HG03432 (cell line): ENCODE measurements around the gene NSD1.
"Not testable (repeated sequence)": the region's sequence is repeated elsewhere in the genome, so short reads cannot be mapped to it uniquely, and the experiment has no call there.

ENCODE experiments used
- ATAC-seq: cut with Tn5 transposase; IDR thresholded peaks from one replicate; pipeline ENCODE4 v1.9.1; 2021; ENCODE audit warnings: mild to moderate bottlenecking, moderate library complexity; ENCODE audit not compliant: unreplicated experiment

NSD1 gene

GRCh38 chr5:177325868-177326381 is 192.4 kb downstream of the NSD1 start:
- ATAC-seq = no peak

GRCh38 chr5:177327539-177328522 is 194.3 kb downstream of the NSD1 start:
- no peak for ATAC-seq

- no peak for ATAC-seq
Measured at GRCh38 chr5:177328545-177329231, 195.1 kb downstream of the NSD1 start.

- no peak for ATAC-seq
Measured at GRCh38 chr5:177329883-177330282, 196.3 kb downstream of the NSD1 start.

GRCh38 chr5:177330991-177331842 is 197.6 kb downstream of the NSD1 start:
- no peak for ATAC-seq

- no peak for ATAC-seq
Measured at GRCh38 chr5:177332031-177332895, 198.7 kb downstream of the NSD1 start.

GRCh38 chr5:177332896-177333260 is 199.3 kb downstream of the NSD1 start:
- ATAC-seq = no peak

- no peak for ATAC-seq
Measured at GRCh38 chr5:177333420-177334154, 200.0 kb downstream of the NSD1 start.

GRCh38 chr5:177334155-177334551 is 200.6 kb downstream of the NSD1 start:
- no peak for ATAC-seq

GRCh38 chr5:177334781-177335700 is 201.5 kb downstream of the NSD1 start:
- ATAC-seq = no peak

GRCh38 chr5:177335701-177336065 is 202.1 kb downstream of the NSD1 start:
- no peak for ATAC-seq

GRCh38 chr5:177336112-177336511 is 202.5 kb downstream of the NSD1 start:
- no peak for ATAC-seq

- ATAC-seq = no peak
Measured at GRCh38 chr5:177336603-177337494, 203.3 kb downstream of the NSD1 start.

- ATAC-seq = no peak
Measured at GRCh38 chr5:177338251-177339106, 204.9 kb downstream of the NSD1 start.

GRCh38 chr5:177339107-177339638 is 205.6 kb downstream of the NSD1 start:
- no peak for ATAC-seq

- not testable (repeated sequence) for ATAC-seq
Measured at GRCh38 chr5:177343000-177343399, 209.4 kb downstream of the NSD1 start.
